Measurements from ENCODE around the gene RPS19.
A peak's percentile ranks its signal among the peaks of the same experiment; 100 is the strongest.

Gene RPS19

GRCh38 chr19:41859213-41859617 lies 840 bp upstream of the RPS19 start:
- peak overlapping the region; percentile 52 for H3K4me3 ChIP-seq (ENCODE audit: low read depth, low read length)
- no peak for TF ChIP-seq CTCF (conservative IDR thresholded peaks at IDR 0.05; ENCODE audit: low read depth, low read length)
- no peak for DNase-seq (ENCODE audit: low read depth)

GRCh38 chr19:41860419-41861115 lies 512 bp downstream of the RPS19 start:
- peak; percentile 45 for DNase-seq (ENCODE audit: low read depth)
- H3K4me3 ChIP-seq (ENCODE audit: low read depth, low read length): peak overlapping the region; percentile 76
- TF ChIP-seq CTCF (conservative IDR thresholded peaks at IDR 0.05; ENCODE audit: low read depth, low read length): no peak

GRCh38 chr19:41861116-41861768 lies 1.2 kb downstream of the RPS19 start:
- H3K4me3 ChIP-seq (ENCODE audit: low read depth, low read length): peak overlapping the region; percentile 76
- no peak for TF ChIP-seq CTCF (conservative IDR thresholded peaks at IDR 0.05; ENCODE audit: low read depth, low read length)
- DNase-seq (ENCODE audit: low read depth): no peak

- H3K4me3 ChIP-seq (ENCODE audit: low read depth, low read length): no peak overlapping the region
- no peak for TF ChIP-seq CTCF (conservative IDR thresholded peaks at IDR 0.05; ENCODE audit: low read depth, low read length)
- no peak for DNase-seq (ENCODE audit: low read depth)
Observed at GRCh38 chr19:41861846-41862245, 1.8 kb downstream of the RPS19 start.

- peak overlapping the region; percentile 6 for H3K4me3 ChIP-seq (ENCODE audit: low read depth, low read length)
- DNase-seq (ENCODE audit: low read depth): no peak
- no peak for TF ChIP-seq CTCF (conservative IDR thresholded peaks at IDR 0.05; ENCODE audit: low read depth, low read length)
Observed at GRCh38 chr19:41862445-41862986, 2.5 kb downstream of the RPS19 start.

- no peak for TF ChIP-seq CTCF (conservative IDR thresholded peaks at IDR 0.05; ENCODE audit: low read depth, low read length)
- no peak overlapping the region for H3K4me3 ChIP-seq (ENCODE audit: low read depth, low read length)
- DNase-seq (ENCODE audit: low read depth): no peak
Observed at GRCh38 chr19:41863209-41863931, 3.3 kb downstream of the RPS19 start.
